ENCODE results near the gene CIROP.
A peak's percentile ranks its signal among the peaks of the same experiment; 100 is the strongest.

CIROP gene

DNA sequence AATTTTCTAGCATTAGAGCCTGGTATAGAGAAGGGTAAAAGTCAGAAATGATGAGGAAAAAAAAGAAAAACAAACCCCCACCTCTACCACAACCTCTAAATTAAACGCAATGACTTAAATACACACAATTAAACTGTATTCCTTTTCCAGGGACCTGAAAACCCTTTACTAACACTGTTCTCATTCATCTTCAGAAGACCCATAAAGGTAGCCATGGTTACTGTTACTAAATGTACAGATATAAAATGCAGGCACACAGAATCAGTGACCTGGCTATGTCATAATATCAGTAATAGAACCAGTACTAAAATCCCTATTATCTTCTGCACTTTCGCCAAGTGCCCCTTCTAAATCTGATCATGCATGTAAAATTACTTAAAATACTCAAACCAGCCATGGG is 11.3 kb downstream of the CIROP start:
- no peak overlapping the region for H2BK120ac ChIP-seq (ENCODE audit: insufficient read depth, low read length, poor library complexity)
- no peaks in the 10 kb centered on the region for H3K9me3 ChIP-seq (ENCODE audit: insufficient read depth, low read depth, low read length)
- no peak overlapping the region for H2AK5ac ChIP-seq (ENCODE audit: low read length)
- H3K79me2 ChIP-seq (ENCODE audit: control insufficient read depth, insufficient read depth, low read length, poor library complexity), result peaks cover 17% of the 10 kb centered on the region
- H3K27me3 ChIP-seq (ENCODE audit: insufficient read depth, low read length), result no peaks in the 10 kb centered on the region
- peaks cover 12% of the 10 kb centered on the region for H3K79me1 ChIP-seq (ENCODE audit: low read length)
- peak overlapping the region; percentile 94 for H3K4me2 ChIP-seq (ENCODE audit: low read length)
- H4K91ac ChIP-seq (ENCODE audit: low read depth, low read length), result no peak overlapping the region
- H3K9ac ChIP-seq (ENCODE audit: low read length), result no peak overlapping the region
- H3K4me1 ChIP-seq (ENCODE audit: control insufficient read depth in 1 of 2, insufficient read depth in 2 of 2, low read length in 2 of 2), result peaks cover 5 to 9% of the 10 kb centered on the region in 2 experiments
- no peak overlapping the region for H2BK5ac ChIP-seq (ENCODE audit: low read depth, low read length, poor library complexity)
- no peak overlapping the region for H3K27ac ChIP-seq (ENCODE audit: low read depth, low read length)
- H3K4me3 ChIP-seq (ENCODE audit: low read depth, low read length), result no peak overlapping the region
- no CpG with 5 or more reads among the region's 2 CpGs for WGBS (ENCODE audit: extremely low coverage, insufficient coverage, insufficient read length)
- H2AFZ ChIP-seq (ENCODE audit: insufficient read depth, low read length, poor library complexity), result no peak overlapping the region
- no peak overlapping the region for H4K12ac ChIP-seq (ENCODE audit: low read depth, low read length)
- no peak overlapping the region for H3K23ac ChIP-seq (ENCODE audit: low read length)
- DNase-seq, result no peak
- no peak overlapping the region for H4K8ac ChIP-seq (ENCODE audit: low read depth, low read length)
- H3K18ac ChIP-seq (ENCODE audit: low read length), result no peak overlapping the region
- peak overlapping the region; percentile 98 for H3K4ac ChIP-seq (ENCODE audit: low read depth, low read length)
- H2BK12ac ChIP-seq (ENCODE audit: low read length), result no peak overlapping the region
- peaks cover 17 to 34% of the 10 kb centered on the region in 2 experiments for H3K36me3 ChIP-seq (ENCODE audit: control insufficient read depth in 1 of 2, insufficient read depth in 2 of 2, low read length in 2 of 2)
- H3K14ac ChIP-seq (ENCODE audit: low read length), result no peak overlapping the region

DNA sequence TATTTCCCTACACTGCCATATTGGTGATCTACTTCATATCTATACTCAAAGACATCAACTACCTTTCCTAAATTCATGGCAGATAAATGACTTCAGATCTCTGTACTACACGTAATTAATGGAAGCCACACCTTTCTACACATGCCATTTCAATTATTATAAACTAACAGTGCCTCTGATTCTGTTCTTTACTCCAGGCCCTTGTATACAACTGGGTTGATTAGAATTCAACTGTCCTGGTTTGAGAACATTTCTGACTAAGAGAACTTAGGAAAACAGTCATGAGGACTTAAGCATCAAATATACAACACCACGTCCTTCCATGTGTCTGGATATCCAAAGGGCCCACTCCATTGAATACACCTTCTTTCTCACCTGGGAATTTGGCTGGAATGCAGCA is 11.7 kb downstream of the CIROP start:
- no peak overlapping the region for H2BK5ac ChIP-seq (ENCODE audit: low read depth, low read length, poor library complexity)
- H3K9ac ChIP-seq (ENCODE audit: low read length), result no peak overlapping the region
- H3K79me1 ChIP-seq (ENCODE audit: low read length), result peaks cover 12% of the 10 kb centered on the region
- no peak overlapping the region for H3K23ac ChIP-seq (ENCODE audit: low read length)
- H3K4ac ChIP-seq (ENCODE audit: low read depth, low read length), result peak overlapping the region; percentile 98
- H3K4me3 ChIP-seq (ENCODE audit: low read depth, low read length), result no peak overlapping the region
- no peak overlapping the region for H2BK120ac ChIP-seq (ENCODE audit: insufficient read depth, low read length, poor library complexity)
- H3K18ac ChIP-seq (ENCODE audit: low read length), result no peak overlapping the region
- H3K14ac ChIP-seq (ENCODE audit: low read length), result no peak overlapping the region
- H3K4me1 ChIP-seq (ENCODE audit: control insufficient read depth in 1 of 2, insufficient read depth in 2 of 2, low read length in 2 of 2), result peaks cover 5 to 9% of the 10 kb centered on the region in 2 experiments
- H2BK12ac ChIP-seq (ENCODE audit: low read length), result no peak overlapping the region
- H3K27me3 ChIP-seq (ENCODE audit: insufficient read depth, low read length), result no peaks in the 10 kb centered on the region
- peaks cover 17% of the 10 kb centered on the region for H3K79me2 ChIP-seq (ENCODE audit: control insufficient read depth, insufficient read depth, low read length, poor library complexity)
- H4K91ac ChIP-seq (ENCODE audit: low read depth, low read length), result no peak overlapping the region
- H4K8ac ChIP-seq (ENCODE audit: low read depth, low read length), result no peak overlapping the region
- WGBS (ENCODE audit: extremely low coverage, insufficient coverage, insufficient read length), result no CpG with 5 or more reads among the region's 2 CpGs
- H2AK5ac ChIP-seq (ENCODE audit: low read length), result no peak overlapping the region
- no peak overlapping the region for H4K12ac ChIP-seq (ENCODE audit: low read depth, low read length)
- DNase-seq, result no peak
- no peak overlapping the region for H3K27ac ChIP-seq (ENCODE audit: low read depth, low read length)
- no peak overlapping the region for H2AFZ ChIP-seq (ENCODE audit: insufficient read depth, low read length, poor library complexity)
- no peaks in the 10 kb centered on the region for H3K9me3 ChIP-seq (ENCODE audit: insufficient read depth, low read depth, low read length)
- H3K36me3 ChIP-seq (ENCODE audit: control insufficient read depth in 1 of 2, insufficient read depth in 2 of 2, low read length in 2 of 2), result peaks cover 17 to 32% of the 10 kb centered on the region in 2 experiments
- H3K4me2 ChIP-seq (ENCODE audit: low read length), result no peak overlapping the region

DNA sequence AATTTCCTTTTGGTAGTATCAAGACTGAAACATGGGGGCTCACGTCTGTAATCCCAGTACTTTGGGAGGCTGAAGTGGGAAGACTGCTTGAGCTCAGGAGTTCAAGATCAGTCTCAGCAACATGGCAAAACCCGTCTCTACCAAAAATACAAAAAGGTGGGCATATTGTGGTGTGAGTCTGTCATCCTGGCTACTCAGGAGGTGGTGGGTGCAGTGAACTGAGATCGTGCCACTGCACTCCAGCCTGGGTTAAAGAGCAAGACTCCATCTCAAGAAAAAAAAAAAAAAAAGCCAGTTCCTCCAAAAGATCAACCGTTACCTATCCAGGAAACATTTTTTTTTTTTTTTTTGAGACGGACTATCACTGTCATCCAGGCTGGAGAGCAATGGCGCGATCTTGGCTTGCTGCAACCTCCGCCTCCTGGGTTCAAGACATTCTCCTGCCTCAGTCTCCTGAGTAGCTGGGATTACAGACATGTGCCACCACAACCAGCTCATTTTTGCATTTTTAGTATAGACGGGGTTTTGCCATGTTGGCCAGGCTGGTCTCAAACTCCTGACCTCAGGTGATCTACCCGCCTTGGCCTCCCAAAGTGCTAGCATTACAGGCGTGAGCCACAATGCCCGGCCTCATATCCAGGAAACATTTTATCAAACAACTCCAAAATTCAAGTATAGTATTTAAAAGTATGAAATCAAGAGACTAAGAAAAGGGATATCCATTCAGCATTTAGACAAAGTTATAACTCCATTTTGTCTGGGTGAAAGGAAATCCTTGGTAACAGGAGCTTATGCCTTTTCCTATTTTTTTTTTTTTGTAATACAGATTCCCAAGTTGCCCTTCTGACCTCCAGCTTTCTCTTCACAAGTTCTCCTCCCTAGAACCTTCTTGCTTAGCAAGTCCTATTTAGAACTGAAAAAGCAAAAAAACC is 13.2 kb downstream of the CIROP start:
- no peak overlapping the region for H3K27ac ChIP-seq (ENCODE audit: low read depth, low read length)
- no peak overlapping the region for H3K18ac ChIP-seq (ENCODE audit: low read length)
- H4K12ac ChIP-seq (ENCODE audit: low read depth, low read length), result no peak overlapping the region
- peaks cover 14 to 26% of the 10 kb centered on the region in 2 experiments for H3K36me3 ChIP-seq (ENCODE audit: control insufficient read depth in 1 of 2, insufficient read depth in 2 of 2, low read length in 2 of 2)
- no peak overlapping the region for H3K9ac ChIP-seq (ENCODE audit: low read length)
- H3K14ac ChIP-seq (ENCODE audit: low read length), result no peak overlapping the region
- no peak overlapping the region for H2BK5ac ChIP-seq (ENCODE audit: low read depth, low read length, poor library complexity)
- H4K91ac ChIP-seq (ENCODE audit: low read depth, low read length), result no peak overlapping the region
- H3K79me2 ChIP-seq (ENCODE audit: control insufficient read depth, insufficient read depth, low read length, poor library complexity), result peaks cover 16% of the 10 kb centered on the region
- H2AK5ac ChIP-seq (ENCODE audit: low read length), result no peak overlapping the region
- no peak overlapping the region for H3K4me2 ChIP-seq (ENCODE audit: low read length)
- H3K4ac ChIP-seq (ENCODE audit: low read depth, low read length), result peak overlapping the region; percentile 4
- peaks cover 3 to 4% of the 10 kb centered on the region in 2 experiments for H3K4me1 ChIP-seq (ENCODE audit: control insufficient read depth in 1 of 2, insufficient read depth in 2 of 2, low read length in 2 of 2)
- no peak overlapping the region for H2AFZ ChIP-seq (ENCODE audit: insufficient read depth, low read length, poor library complexity)
- H2BK12ac ChIP-seq (ENCODE audit: low read length), result no peak overlapping the region
- no peak overlapping the region for H3K23ac ChIP-seq (ENCODE audit: low read length)
- no peaks in the 10 kb centered on the region for H3K27me3 ChIP-seq (ENCODE audit: insufficient read depth, low read length)
- peaks cover 12% of the 10 kb centered on the region for H3K79me1 ChIP-seq (ENCODE audit: low read length)
- no CpG with 5 or more reads among the region's 12 CpGs for WGBS (ENCODE audit: extremely low coverage, insufficient coverage, insufficient read length)
- no peak overlapping the region for H4K8ac ChIP-seq (ENCODE audit: low read depth, low read length)
- no peak for DNase-seq
- no peak overlapping the region for H3K4me3 ChIP-seq (ENCODE audit: low read depth, low read length)
- no peaks in the 10 kb centered on the region for H3K9me3 ChIP-seq (ENCODE audit: insufficient read depth, low read depth, low read length)
- H2BK120ac ChIP-seq (ENCODE audit: insufficient read depth, low read length, poor library complexity), result no peak overlapping the region

DNA sequence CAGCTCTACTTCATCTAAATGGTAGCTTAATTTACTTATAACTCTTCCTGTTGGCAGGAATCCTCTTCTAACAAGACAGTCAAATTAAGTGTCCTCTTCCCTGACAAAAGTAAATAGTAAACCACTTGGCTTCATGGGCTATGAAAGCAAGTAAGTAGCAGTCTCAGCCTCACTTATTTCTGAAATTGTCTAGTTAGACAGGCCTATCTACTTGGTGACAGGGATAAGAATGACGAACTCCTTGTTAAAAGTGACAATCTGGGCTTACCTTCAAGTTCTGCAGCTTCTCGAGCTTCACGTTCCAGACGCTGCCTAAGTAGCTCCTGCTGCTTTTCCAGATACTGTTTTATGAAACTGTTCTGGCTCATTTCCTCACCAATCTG is 14.5 kb downstream of the CIROP start:
- WGBS (ENCODE audit: extremely low coverage, insufficient coverage, insufficient read length), result no CpG with 5 or more reads among the region's 4 CpGs

More for the DNA sequence above, 14.5 kb downstream of the CIROP start:
- Histone ChIP-seq H4K91ac (ENCODE audit: low read depth, low read length) (no peak overlapping the region), H3K36me3 (ENCODE audit: control insufficient read depth in 1 of 2, insufficient read depth in 2 of 2, low read length in 2 of 2) (peaks cover 14 to 30% of the 10 kb centered on the region in 2 experiments), H3K79me1 (ENCODE audit: low read length) (peaks cover 7% of the 10 kb centered on the region), H3K4me3 (ENCODE audit: low read depth, low read length) (no peak overlapping the region), H3K18ac (ENCODE audit: low read length) (no peak overlapping the region), H2AK5ac (ENCODE audit: low read length) (no peak overlapping the region), H3K14ac (ENCODE audit: low read length) (no peak overlapping the region), H4K8ac (ENCODE audit: low read depth, low read length) (no peak overlapping the region), H3K9ac (ENCODE audit: low read length) (no peak overlapping the region), H2BK12ac (ENCODE audit: low read length) (no peak overlapping the region), H3K4ac (ENCODE audit: low read depth, low read length) (no peak overlapping the region), H2BK5ac (ENCODE audit: low read depth, low read length, poor library complexity) (no peak overlapping the region), H3K4me1 (ENCODE audit: control insufficient read depth in 1 of 2, insufficient read depth in 2 of 2, low read length in 2 of 2) (peaks cover 2% of the 10 kb centered on the region in 2 experiments), H3K79me2 (ENCODE audit: control insufficient read depth, insufficient read depth, low read length, poor library complexity) (peaks cover 12% of the 10 kb centered on the region), H2AFZ (ENCODE audit: insufficient read depth, low read length, poor library complexity) (no peak overlapping the region), H3K9me3 (ENCODE audit: insufficient read depth, low read depth, low read length) (no peaks in the 10 kb centered on the region), H3K23ac (ENCODE audit: low read length) (no peak overlapping the region), H2BK120ac (ENCODE audit: insufficient read depth, low read length, poor library complexity) (no peak overlapping the region), H4K12ac (ENCODE audit: low read depth, low read length) (no peak overlapping the region), H3K27ac (ENCODE audit: low read depth, low read length) (no peak overlapping the region), H3K4me2 (ENCODE audit: low read length) (no peak overlapping the region), H3K27me3 (ENCODE audit: insufficient read depth, low read length) (no peaks in the 10 kb centered on the region)
- DNase-seq, result no peak
